ENCODE data around the gene AS3MT.
"Not testable (repeated sequence)": the region's sequence is repeated elsewhere in the genome, so short reads cannot be mapped to it uniquely, and the experiment has no call there.

The AS3MT gene

GRCh38 chr10:102919992-102920739 is 50.9 kb downstream of the AS3MT start:
- no peak for DNase-seq (ENCODE audit: low read depth)

DNA sequence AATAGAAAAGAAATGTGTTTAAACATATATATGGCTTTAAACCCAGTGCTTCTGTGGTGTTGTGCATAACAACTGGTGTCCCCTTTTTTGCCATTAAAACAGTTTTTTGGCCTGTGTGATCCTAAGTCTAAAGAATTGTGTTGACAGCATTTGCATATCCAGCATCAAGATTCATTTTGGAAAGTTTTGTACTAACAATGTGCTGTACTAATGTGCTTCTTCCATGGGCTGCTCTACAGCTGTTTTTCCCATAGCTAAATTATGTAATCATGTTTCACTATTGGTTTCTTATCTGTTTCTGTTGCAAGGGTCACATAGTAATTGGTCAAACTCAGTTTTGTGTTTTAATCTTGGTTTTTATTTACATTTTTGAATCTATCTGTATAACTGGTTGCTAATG is 54.3 kb downstream of the AS3MT start:
- DNase-seq (ENCODE audit: low read depth) = no peak

DNA sequence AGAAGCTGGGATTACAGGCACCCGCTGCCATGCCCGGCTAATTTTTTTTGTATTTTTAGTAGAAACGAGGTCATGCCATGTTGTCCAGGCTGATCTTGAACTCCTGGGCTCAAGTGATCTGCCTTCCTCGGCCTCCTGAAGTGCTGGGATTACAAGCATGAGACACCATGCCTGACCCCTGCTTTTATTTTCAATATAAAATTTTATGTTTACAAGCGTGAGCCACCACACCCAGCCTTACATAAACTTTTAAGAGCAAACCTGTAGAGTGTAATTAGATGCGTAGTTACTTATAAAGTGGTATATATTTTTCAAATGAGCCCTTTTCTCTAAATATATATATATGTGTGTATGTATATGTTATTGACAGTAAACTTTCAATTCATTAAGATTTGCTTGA is 57.6 kb downstream of the AS3MT start:
- no peak for DNase-seq (ENCODE audit: low read depth)

DNA sequence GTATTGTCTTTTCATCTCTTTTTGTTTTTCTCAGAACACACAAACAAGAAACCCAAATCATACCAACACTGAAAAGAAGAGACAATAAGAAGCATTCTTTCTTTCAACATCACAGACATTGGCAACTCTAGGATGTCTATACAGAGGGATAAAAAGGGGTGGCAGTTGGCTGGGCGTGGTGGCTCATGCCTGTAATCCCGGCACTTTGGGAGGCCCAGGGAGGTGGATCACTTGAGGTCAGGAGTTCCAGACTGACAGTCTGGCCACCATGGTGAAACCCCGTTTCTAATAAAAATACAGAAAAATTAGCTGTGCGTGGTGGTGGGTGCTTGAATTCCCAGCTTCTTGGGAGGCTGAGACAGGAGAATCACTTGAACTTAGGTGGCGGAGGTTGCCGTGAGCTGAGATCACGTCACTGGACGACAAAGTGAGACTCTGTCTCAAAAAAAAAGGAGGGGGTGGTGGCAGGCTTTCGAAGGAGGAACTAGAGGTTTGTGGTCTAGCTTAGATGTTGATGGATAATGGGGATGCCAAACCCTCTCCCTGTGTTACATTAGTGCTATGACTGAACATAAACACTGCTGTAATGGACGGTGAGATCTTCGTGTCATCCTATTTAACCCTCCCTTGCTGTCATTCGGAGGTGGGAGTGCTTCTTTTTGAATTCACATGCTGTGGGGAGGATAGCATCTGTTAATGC is 58.2 kb downstream of the AS3MT start:
- DNase-seq (ENCODE audit: low read depth) = no peak

DNA sequence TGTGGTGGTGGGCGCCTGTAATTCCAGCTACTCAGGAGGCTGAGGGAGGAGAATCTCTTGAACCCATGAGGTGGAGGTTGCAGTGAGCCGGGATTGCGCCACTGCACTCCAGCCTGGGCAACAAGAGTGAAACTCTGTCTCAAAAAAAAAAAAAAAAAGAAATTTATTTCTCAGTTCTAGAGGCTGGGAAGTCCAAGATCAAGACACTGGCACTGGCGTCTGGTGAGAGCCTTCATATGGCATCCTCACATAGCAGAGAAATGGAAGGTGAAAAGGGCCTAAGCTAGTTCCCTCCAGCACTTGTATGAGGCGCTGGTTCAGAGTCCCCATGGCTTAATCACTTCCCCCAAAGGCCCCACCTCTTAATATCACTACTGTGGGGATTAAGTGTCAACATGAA is 59.2 kb downstream of the AS3MT start:
- not testable (repeated sequence) for DNase-seq (ENCODE audit: low read depth)

DNA sequence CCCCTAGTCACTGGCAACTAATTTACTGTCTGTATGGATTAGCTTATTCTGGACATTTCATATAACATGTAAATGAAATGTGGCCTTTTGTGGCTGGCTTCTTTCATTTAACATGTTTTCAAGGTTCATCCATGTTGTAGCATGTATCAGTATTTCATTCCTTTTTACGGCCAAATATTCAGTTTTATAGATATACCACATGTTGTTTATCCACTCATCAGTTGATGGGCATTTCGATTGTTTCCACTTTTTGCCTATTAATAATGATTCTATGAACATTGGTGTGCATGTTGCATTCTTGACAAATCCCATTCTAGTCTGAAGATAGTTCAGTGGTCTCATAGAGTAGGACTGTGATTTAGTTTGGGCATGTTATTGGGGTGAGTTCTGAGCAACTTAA is 61.5 kb downstream of the AS3MT start:
- DNase-seq (ENCODE audit: low read depth) = no peak

DNA sequence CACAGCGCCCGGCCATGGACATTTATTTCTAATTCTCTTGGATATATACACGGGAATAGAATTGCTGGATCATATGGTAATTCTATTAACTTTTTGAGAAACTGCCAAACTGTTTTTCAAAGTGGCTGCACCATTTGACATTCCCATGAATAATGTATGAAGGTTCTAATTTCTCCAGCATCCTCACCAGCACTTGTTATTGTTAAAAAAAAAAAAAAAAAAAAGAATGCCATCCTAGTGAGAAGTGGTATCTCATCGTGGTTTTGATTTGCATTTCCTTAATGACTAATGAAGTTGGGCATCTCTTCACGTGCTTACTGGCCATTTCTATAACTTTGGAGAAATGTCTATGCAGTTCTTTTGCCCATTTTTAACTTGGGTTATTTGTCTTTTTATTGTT is 62.4 kb downstream of the AS3MT start:
- DNase-seq (ENCODE audit: low read depth) = no peak

- DNase-seq (ENCODE audit: low read depth) = no peak
Measured at GRCh38 chr10:102935505-102935904, 66.2 kb downstream of the AS3MT start.

DNA sequence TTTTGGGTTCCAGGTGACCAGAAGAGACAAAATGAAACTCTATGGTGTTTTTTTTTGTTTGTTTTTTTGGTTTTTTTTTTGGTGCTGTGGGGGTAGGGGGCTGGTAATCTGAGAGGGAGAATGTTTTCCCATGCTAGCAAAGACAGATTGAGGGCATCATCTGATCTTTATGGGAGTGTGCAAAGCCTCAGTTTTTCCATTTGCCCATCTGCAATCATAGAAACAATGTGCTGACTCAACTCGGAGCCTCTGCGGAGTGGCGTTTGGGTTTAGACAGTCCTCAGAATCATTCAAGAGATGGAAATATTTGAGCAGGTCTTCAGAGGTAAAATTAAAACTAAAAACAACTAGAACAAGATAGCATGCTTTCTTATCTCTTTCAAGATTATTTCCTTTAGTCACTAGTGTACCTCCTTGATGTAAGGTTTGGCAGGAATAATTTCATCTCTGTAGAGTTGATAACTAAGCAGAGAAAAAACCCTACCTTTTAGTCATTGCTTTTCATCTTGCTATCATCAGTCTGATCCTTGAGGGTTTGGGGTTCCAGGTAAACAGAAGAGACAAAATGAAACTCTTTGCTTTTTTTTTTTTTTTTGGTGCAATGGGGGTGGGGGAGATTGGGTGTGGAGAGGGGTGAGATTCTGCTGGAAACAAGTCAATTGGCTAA is 66.8 kb downstream of the AS3MT start:
- no peak for DNase-seq (ENCODE audit: low read depth)

- no peak for DNase-seq (ENCODE audit: low read depth)
Measured at GRCh38 chr10:102941401-102941800, 72.1 kb downstream of the AS3MT start.

- DNase-seq (ENCODE audit: low read depth) = no peak
Measured at GRCh38 chr10:102945449-102945848, 76.2 kb downstream of the AS3MT start.

DNA sequence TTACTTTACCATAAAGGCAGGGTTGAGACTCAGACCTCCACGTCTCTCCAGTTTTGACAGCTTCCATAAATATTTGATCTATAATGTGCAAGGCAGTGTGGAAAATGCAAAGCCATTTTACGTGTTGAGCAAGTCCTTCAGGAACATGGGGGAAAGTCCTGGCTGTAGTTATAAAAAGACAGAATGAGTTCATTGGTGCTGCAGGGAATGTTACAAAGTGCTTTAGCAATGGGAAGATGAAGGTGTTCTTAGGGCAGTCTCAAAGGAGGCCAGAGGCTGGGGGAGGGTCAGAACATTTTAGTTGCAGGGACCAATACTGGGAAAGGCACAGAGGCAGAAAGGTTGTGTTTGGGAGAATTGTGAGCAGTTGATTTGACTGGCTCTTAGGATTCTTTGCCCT is 76.7 kb downstream of the AS3MT start:
- DNase-seq (ENCODE audit: low read depth) = no peak

- no peak for DNase-seq (ENCODE audit: low read depth)
Measured at GRCh38 chr10:102946992-102947391, 77.7 kb downstream of the AS3MT start.

GRCh38 chr10:102948176-102948575 is 78.9 kb downstream of the AS3MT start:
- DNase-seq (ENCODE audit: low read depth) = no peak

DNA sequence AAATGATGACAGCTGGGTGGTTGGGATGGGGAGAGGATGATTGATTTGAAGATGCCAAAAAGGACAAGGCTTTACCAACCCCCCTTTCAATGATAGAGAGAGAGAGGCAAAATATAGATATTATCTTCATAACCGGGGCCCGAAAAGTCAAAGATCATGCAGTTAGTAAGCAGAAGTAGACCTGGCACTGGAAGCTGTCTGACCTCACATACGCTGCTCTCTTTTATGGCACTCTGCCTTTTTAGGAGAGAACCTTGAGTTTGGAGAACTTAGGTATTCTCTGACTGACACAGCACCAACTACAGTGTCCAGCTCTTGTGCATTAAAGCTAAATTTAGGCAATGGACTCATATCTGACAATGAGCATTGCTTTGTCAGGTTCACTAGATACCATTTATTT is 79.5 kb downstream of the AS3MT start:
- DNase-seq (ENCODE audit: low read depth) = no peak

DNA sequence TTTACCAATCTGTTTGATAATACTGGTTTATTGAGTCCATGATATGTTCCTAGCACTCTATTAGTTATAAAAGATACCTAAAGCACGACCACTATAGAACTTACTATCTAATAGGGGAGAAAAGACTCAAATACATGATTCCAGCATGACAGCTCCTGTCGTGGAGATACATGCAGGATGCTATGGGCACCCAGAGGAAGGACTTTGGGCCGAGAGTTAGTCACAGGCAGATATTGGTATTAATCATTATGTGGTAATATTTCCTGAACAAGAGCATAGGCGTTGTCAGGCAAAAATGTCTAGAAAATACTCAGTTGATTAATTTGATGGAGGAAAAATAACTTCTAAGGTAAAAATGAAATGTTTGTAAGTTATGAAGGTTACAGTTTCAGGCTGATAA is 80.6 kb downstream of the AS3MT start:
- no peak for DNase-seq (ENCODE audit: low read depth)

GRCh38 chr10:102951316-102951715 is 82.0 kb downstream of the AS3MT start:
- DNase-seq (ENCODE audit: low read depth) = no peak

Data from stimulated activated CD8-positive, alpha-beta memory T cell treated with anti-CD3 and anti-CD28 coated beads, Interleukin-4, amount 100 ng/mL, for 24 hours (primary cell).